ENCODE results near the gene PIGN.

- TF ChIP-seq EZH2 (IDR thresholded peaks at IDR 0.05) (no peak), POLR2AphosphoS5 (IDR thresholded peaks at IDR 0.05; ENCODE audit: borderline replicate concordance, low read depth, low read length) (no peak), FOXP2 (optimal IDR thresholded peaks at IDR 0.05; ENCODE audit: control extremely low read depth, extremely low read length, insufficient read depth) (no peak)
Observed at GRCh38 chr18:62151068-62151771, 35.6 kb downstream of the PIGN start.
